CD4-positive, alpha-beta T cell treated with Interleukin-1 beta for 1 hour (primary cell): Measurements from ENCODE around the gene TSPY1.
"Not testable (repeated sequence)": the region's sequence is repeated elsewhere in the genome, so short reads cannot be mapped to it uniquely, and the experiment has no call there.

Source experiments
- DNase-seq, 2 donors: peaks; one replicate each; pipeline ENCODE4 v3.0.0-alpha.2; 2020 to 2022

TSPY1 gene

GRCh38 chrY:9466655-9467054 lies at the start of gene TSPY1:
Gene TSPY1, plus strand, starts transcription at chrY:9466955. Its CDS starts 46 bp downstream, at chrY:9467001.
- DNase-seq = not testable (repeated sequence)

- DNase-seq = not testable (repeated sequence)
These were observed 20.2 kb downstream of the TSPY1 start, which contains the start of gene TSPY9 for GRCh38 chrY:9486967-9487366. Gene TSPY9, plus strand, starts transcription at chrY:9487267. Its CDS starts 46 bp downstream, at chrY:9487313.

GRCh38 chrY:9504396-9504795 lies 37.6 kb downstream of the TSPY1 start:
- not testable (repeated sequence) for DNase-seq

GRCh38 chrY:9516287-9516686 lies 49.5 kb downstream of the TSPY1 start:
- not testable (repeated sequence) for DNase-seq
